Keratinocyte (primary cell): Measurements from ENCODE around the gene SPOCD1. TPM values are rescaled to one million over a fixed set of nuclear protein-coding genes. Genes with fewer than 3 reads are reported as not detected.

Experiments
- DNase-seq: peaks from one replicate; pipeline ENCODE4 v3.0.0-alpha.2; 2011; ENCODE audit warnings: low read depth, missing footprints, low spot score
- FAIRE-seq: peaks from 2 replicates; lab custom pipeline; 2011; peaks lifted over from hg19 to GRCh38; lab: Jason Lieb, UNC
- H2AFZ ChIP-seq: 2 replicates; pipeline ENCODE4 v1.6.0; 2012; ENCODE audit warnings: low read length, control low read depth, inconsistent platforms; ENCODE audit not compliant: control insufficient read depth
- H3K27ac ChIP-seq: 2 replicates; pipeline ENCODE4 v1.5.1; 2011; ENCODE audit warnings: low read length; ENCODE audit not compliant: control insufficient read depth, insufficient read depth
- H3K27me3 ChIP-seq: 3 replicates; pipeline ENCODE4 v1.6.0; 2011; ENCODE audit warnings: low read length; ENCODE audit not compliant: control insufficient read depth, insufficient read depth; ENCODE audit errors: extremely low read depth
- H3K36me3 ChIP-seq, 2 experiments: 2 replicates in 1 of 2; 3 replicates in 1 of 2; pipeline ENCODE4 v1.5.1; 2011; ENCODE audit warnings: low read length in 2 of 2, mild to moderate bottlenecking in 1 of 2; ENCODE audit not compliant: control insufficient read depth in 2 of 2, insufficient read depth in 2 of 2; ENCODE audit errors: extremely low read depth in 1 of 2
- H3K4me1 ChIP-seq: 3 replicates; pipeline ENCODE4 v1.5.1; 2011; ENCODE audit warnings: low read length; ENCODE audit not compliant: control insufficient read depth, insufficient read depth; ENCODE audit errors: extremely low read depth
- H3K4me2 ChIP-seq: 3 replicates; pipeline ENCODE4 v1.6.0; 2011; ENCODE audit warnings: low read depth, low read length; ENCODE audit not compliant: control insufficient read depth, insufficient read depth; ENCODE audit errors: extremely low read depth
- H3K4me3 ChIP-seq, 3 experiments: fragments of 200-600 bp in 1 of 3; sonication (generic) in 1 of 3; 2 replicates in 2 of 3; 3 replicates in 1 of 3; pipeline ENCODE4 v1.5.1; 2011 to 2016; ENCODE audit warnings: low read length in 3 of 3, mild to moderate bottlenecking in 3 of 3, control low read depth in 2 of 3, inconsistent platforms in 1 of 3, low read depth in 1 of 3, mixed read lengths in 1 of 3, mixed run types in 1 of 3, moderate library complexity in 1 of 3; ENCODE audit not compliant: control insufficient read depth in 2 of 3, insufficient read depth in 2 of 3; ENCODE audit errors: extremely low read depth in 1 of 3
- H3K79me2 ChIP-seq: 2 replicates; pipeline ENCODE4 v1.6.0; 2012; ENCODE audit warnings: low read length; ENCODE audit not compliant: control insufficient read depth, insufficient read depth
- H3K9ac ChIP-seq: 3 replicates; pipeline ENCODE4 v1.6.0; 2011; ENCODE audit warnings: low read length; ENCODE audit not compliant: control insufficient read depth, insufficient read depth; ENCODE audit errors: extremely low read depth
- H3K9me1 ChIP-seq: 3 replicates; pipeline ENCODE4 v1.6.0; 2011; ENCODE audit warnings: low read length; ENCODE audit not compliant: control insufficient read depth, insufficient read depth; ENCODE audit errors: extremely low read depth
- H3K9me3 ChIP-seq: 2 replicates; pipeline ENCODE4 v1.5.1; 2012; ENCODE audit warnings: low read depth, low read length; ENCODE audit not compliant: control insufficient read depth
- H4K20me1 ChIP-seq: 3 replicates; pipeline ENCODE4 v1.6.0; 2011; ENCODE audit warnings: low read length; ENCODE audit not compliant: control insufficient read depth, insufficient read depth; ENCODE audit errors: extremely low read depth
- CTCF ChIP-seq, 3 experiments: IDR thresholded peaks in 1 of 3; conservative IDR thresholded peaks in 1 of 3; optimal IDR thresholded peaks in 1 of 3; 2 replicates in 2 of 3; 3 replicates in 1 of 3; pipeline versions ENCODE3 to v1.5.1; 2011; ENCODE audit warnings: low read length in 3 of 3, mild to moderate bottlenecking in 3 of 3, moderate library complexity in 2 of 3, control low read depth in 1 of 3, inconsistent platforms in 1 of 3; ENCODE audit not compliant: insufficient read depth in 2 of 3; ENCODE audit errors: extremely low read depth in 1 of 3
- EZH2 ChIP-seq: IDR thresholded peaks from one replicate; pipeline ENCODE4 v1.6.1; 2012; ENCODE audit warnings: inconsistent platforms, mild to moderate bottlenecking, low read length, moderate library complexity
- dilution Hi-C: fragments of 300-500 bp; cut with MboI; formaldehyde crosslinking; loops from one replicate; pipeline ENCODE4 v1.7.0; 2020; ENCODE audit warnings: low sequenced_read_pairs; ENCODE audit not compliant: extremely low pct_ligation_motif_present
- polyA plus RNA-seq, 5 experiments: library from polyadenylated mRNA; depleted of rRNA in 3 of 5; stranded (reverse) in 3 of 5; stranded (forward) in 1 of 5; unstranded in 1 of 5; fragments of >200 nt; gene quantifications; 1 replicate in 1 of 5; 2 replicates in 3 of 5; 3 replicates in 1 of 5; pipeline versions ENCODE4 v1.2.1 to v1.2.3, GENCODE V29; 2011 to 2012; ENCODE audit warnings: missing spikeins in 2 of 5, low read depth in 1 of 5, low replicate concordance in 1 of 5

SPOCD1 gene
- polyA plus RNA-seq, 1 donor (not counting 4 experiments of a cell fraction or from before 2014, with no cell fraction given): 4.7 TPM

- Histone ChIP-seq H3K4me2 (no peak overlapping the region), H3K27ac (no peak overlapping the region), H3K27me3 (no peaks in the 10 kb centered on the region), H4K20me1 (no peaks in the 10 kb centered on the region), H3K9me1 (no peaks in the 10 kb centered on the region), H3K4me1 (no peaks in the 10 kb centered on the region), H3K9me3 (no peaks in the 10 kb centered on the region), H3K4me3 (no peak overlapping the region), H2AFZ (no peak overlapping the region), H3K36me3 (no peaks in the 10 kb centered on the region), H3K79me2 (no peaks in the 10 kb centered on the region), H3K9ac (no peak overlapping the region)
- TF ChIP-seq EZH2 (no peak), CTCF (optimal IDR thresholded peaks at IDR 0.05 in 1 of 3, IDR thresholded peaks at IDR 0.05 in 1 of 3, conservative IDR thresholded peaks at IDR 0.05 in 1 of 3; ENCODE audit: extremely low read depth in 1 of 3, insufficient read depth in 2 of 3, low read length in 3 of 3) (no peak)
- dilution Hi-C loops: no loop called here
- DNase-seq (no peak), FAIRE-seq (no peak)
Measured at GRCh38 chr1:31811605-31812004, 4.2 kb downstream of the SPOCD1 start.

GRCh38 chr1:31809698-31810097 is 6.1 kb downstream of the SPOCD1 start:
- no peaks in the 10 kb centered on the region for H3K27me3 ChIP-seq
- H3K4me3 ChIP-seq: no peak overlapping the region
- dilution Hi-C loops: no loop called here
- FAIRE-seq: no peak
- no peak for DNase-seq
- no peak overlapping the region for H3K9ac ChIP-seq
- H3K9me1 ChIP-seq: no peaks in the 10 kb centered on the region
- no peak for TF ChIP-seq EZH2
- no peak for TF ChIP-seq CTCF (optimal IDR thresholded peaks at IDR 0.05 in 1 of 3, IDR thresholded peaks at IDR 0.05 in 1 of 3, conservative IDR thresholded peaks at IDR 0.05 in 1 of 3; ENCODE audit: extremely low read depth in 1 of 3, insufficient read depth in 2 of 3, low read length in 3 of 3)
- no peak overlapping the region for H2AFZ ChIP-seq
- no peak overlapping the region for H3K4me2 ChIP-seq
- H4K20me1 ChIP-seq: no peaks in the 10 kb centered on the region
- H3K27ac ChIP-seq: no peak overlapping the region
- H3K4me1 ChIP-seq: no peaks in the 10 kb centered on the region
- no peaks in the 10 kb centered on the region for H3K9me3 ChIP-seq
- no peaks in the 10 kb centered on the region for H3K36me3 ChIP-seq
- no peaks in the 10 kb centered on the region for H3K79me2 ChIP-seq
